A549 (cell line): ENCODE results near the gene ANKRD33.

ENCODE experiments used
- CBX8 ChIP-seq: fragments of 200-600 bp; sonication (generic); IDR thresholded peaks from 2 replicates; pipeline ENCODE4 v1.6.1; 2016
- CTCF ChIP-seq: fragments of >200 bp; sonication (Bioruptor Twin); formaldehyde crosslinking; IDR thresholded peaks from 3 replicates; pipeline ENCODE4 v1.5.1; 2016
- EP300 ChIP-seq, 2 experiments: fragments of >200 bp; sonication (Bioruptor Twin); formaldehyde crosslinking; IDR thresholded peaks; 2 replicates in 1 of 2; 3 replicates in 1 of 2; pipeline ENCODE4 v1.6.1; 2016 to 2017
- MAFK ChIP-seq: fragments of 450-650 bp; IDR thresholded peaks from 2 replicates; pipeline ENCODE4 v1.6.1; 2014; ENCODE audit not compliant: partially characterized antibody
- MAX ChIP-seq: IDR thresholded peaks from 2 replicates; pipeline ENCODE4 v1.6.1; 2012
- PBX3 ChIP-seq: IDR thresholded peaks from 2 replicates; pipeline ENCODE4 v1.6.1; 2012
- POLR2A ChIP-seq: IDR thresholded peaks from 2 replicates; pipeline ENCODE4 v1.6.1; 2012; ENCODE audit warnings: mild to moderate bottlenecking, low read length
- REST ChIP-seq: fragments of 200-600 bp; sonication (generic); IDR thresholded peaks from 2 replicates; pipeline ENCODE4 v1.6.1; 2016; ENCODE audit warnings: antibody characterized with exemption, mild to moderate bottlenecking, moderate library complexity
- SMC3 ChIP-seq: fragments of >200 bp; sonication (Bioruptor Twin); formaldehyde crosslinking; IDR thresholded peaks from 3 replicates; pipeline ENCODE4 v1.6.1; 2018; ENCODE audit warnings: inconsistent platforms
- ZSCAN20 ChIP-seq: fragments of 250-450 bp; sonication (Bioruptor Pico); IDR thresholded peaks from 2 replicates; pipeline ENCODE4 v1.8.0; 2022; ENCODE audit warnings: mild to moderate bottlenecking, moderate library complexity

GRCh38 chr12:51840966-51841365 is 46.9 kb upstream of the ANKRD33 start:
- TF ChIP-seq CBX8: no peak
- TF ChIP-seq REST: no peak
- TF ChIP-seq PBX3: no peak
- TF ChIP-seq SMC3: no peak
- TF ChIP-seq EP300 (IDR thresholded peaks at IDR 0.05): no peak
- no peak for TF ChIP-seq CTCF
- no peak for TF ChIP-seq MAX
- no peak for TF ChIP-seq MAFK
- TF ChIP-seq ZSCAN20 (CRISPR knock-in tag): no peak
- no peak for TF ChIP-seq POLR2A
